Measurements from ENCODE around the gene IL18RAP. TPM values are rescaled to one million over a fixed set of nuclear protein-coding genes. Genes with fewer than 3 reads are reported as not detected.

The IL18RAP gene
- total and polyA plus RNA-seq, 2 experiments from 2014 or later: not detected

- Mint-ChIP-seq H3K4me1 (no peaks in the 10 kb centered on the region), H3K36me3 (ENCODE audit: low read depth) (no peaks in the 10 kb centered on the region)
These were observed 15.2 kb downstream of the IL18RAP start for GRCh38 chr2:102438111-102438510.

More at GRCh38 chr2:102438111-102438510, 15.2 kb downstream of the IL18RAP start:
- TF ChIP-seq NANOG (IDR thresholded peaks at IDR 0.05; ENCODE audit: borderline replicate concordance): no peak
- TF ChIP-seq EZH2 (IDR thresholded peaks at IDR 0.05; ENCODE audit: low read depth, unreplicated experiment): no peak
- no peak for TF ChIP-seq ETS1 (IDR thresholded peaks at IDR 0.05)
- TF ChIP-seq CTCF (conservative IDR thresholded peaks at IDR 0.05; ENCODE audit: low read depth in 2 of 2): no peak
- no peak for TF ChIP-seq REST (IDR thresholded peaks at IDR 0.05; ENCODE audit: unreplicated experiment)
- no peak for TF ChIP-seq ZNF462 (CRISPR knock-in tag; IDR thresholded peaks at IDR 0.05)
- no peak for TF ChIP-seq POLR2AphosphoS5 (IDR thresholded peaks at IDR 0.05; ENCODE audit: low read depth)
- no peak for TF ChIP-seq STAT1 (IDR thresholded peaks at IDR 0.05; ENCODE audit: unreplicated experiment)
- no peak for TF ChIP-seq JUNB (IDR thresholded peaks at IDR 0.05; ENCODE audit: unreplicated experiment)
- no peak for TF ChIP-seq EZH2phosphoT487 (IDR thresholded peaks at IDR 0.05; ENCODE audit: unreplicated experiment)
- no peak for TF ChIP-seq ZNF331 (CRISPR knock-in tag; IDR thresholded peaks at IDR 0.05; ENCODE audit: low read depth)
- no peak for TF ChIP-seq CREB1 (CRISPR knock-in tag; IDR thresholded peaks at IDR 0.05; ENCODE audit: low read depth)
- TF ChIP-seq ZNF114 (CRISPR knock-in tag; IDR thresholded peaks at IDR 0.05): no peak
- H3K4me1 ChIP-seq (ENCODE audit: insufficient read depth): no peaks in the 10 kb centered on the region
- no peaks in the 10 kb centered on the region for H3K27me3 ChIP-seq (ENCODE audit: insufficient read depth)
- H3K27ac Mint-ChIP-seq: no peak overlapping the region
- H3K27ac ChIP-seq (ENCODE audit: low read depth): no peak overlapping the region
- H3K4me3 Mint-ChIP-seq: no peak overlapping the region
- H3F3A ChIP-seq (replicated peaks; ENCODE audit: low read depth): no peaks in the 10 kb centered on the region
- no peak overlapping the region for H3K4me2 ChIP-seq
- 0 out of 2 replicates have a peak, but pooled peaks cover 7% of the 10 kb centered on the region for H3K9me2 ChIP-seq (ENCODE audit: insufficient read depth)
- DNase-seq (ENCODE audit: low spot score) (no peak), ATAC-seq (no peak)
- H3K9me3 Mint-ChIP-seq: no peaks in the 10 kb centered on the region; the same call in 2 of the 3 replicates
- H3K27me3 Mint-ChIP-seq (ENCODE audit: insufficient read depth, low read depth, poor library complexity): peaks cover 2% of the 10 kb centered on the region
- H3K4me3 ChIP-seq: no peak overlapping the region
- no peaks in the 10 kb centered on the region for H3K79me2 ChIP-seq (replicated peaks; ENCODE audit: insufficient read depth)
- no peaks in the 10 kb centered on the region for H4K20me1 ChIP-seq (replicated peaks; ENCODE audit: insufficient read depth)
- H2AFZ ChIP-seq: no peak overlapping the region
- H3K36me3 ChIP-seq (ENCODE audit: insufficient read depth): no peaks in the 10 kb centered on the region

All from GM23338 (cell line).